HG02938 (cell line): ENCODE results near the gene TRAP1.

Source experiments
- ATAC-seq: cut with Tn5 transposase; IDR thresholded peaks from one replicate; pipeline ENCODE4 v1.9.1; 2021; ENCODE audit warnings: mild to moderate bottlenecking, moderate library complexity; ENCODE audit not compliant: unreplicated experiment

Gene TRAP1

GRCh38 chr16:3737181-3737580, 19.9 kb upstream of the TRAP1 start:
- no peak for ATAC-seq

- no peak for ATAC-seq
Observed at GRCh38 chr16:3736116-3736515, 18.8 kb upstream of the TRAP1 start.

GRCh38 chr16:3735541-3735940, 18.2 kb upstream of the TRAP1 start:
- no peak for ATAC-seq

- no peak for ATAC-seq
Observed at GRCh38 chr16:3734758-3735221, 17.5 kb upstream of the TRAP1 start.

GRCh38 chr16:3734084-3734757, 16.9 kb upstream of the TRAP1 start:
- no peak for ATAC-seq

- no peak for ATAC-seq
Observed at GRCh38 chr16:3732171-3732570, 14.8 kb upstream of the TRAP1 start.

GRCh38 chr16:3731126-3731935, 14.0 kb upstream of the TRAP1 start:
- ATAC-seq: no peak

GRCh38 chr16:3730161-3731125, 13.1 kb upstream of the TRAP1 start:
- ATAC-seq: no peak

- ATAC-seq: no peak
Observed at GRCh38 chr16:3729161-3730112, 12.1 kb upstream of the TRAP1 start.

- ATAC-seq: no peak
Observed at GRCh38 chr16:3728424-3729160, 11.3 kb upstream of the TRAP1 start.

- ATAC-seq: no peak
Observed at GRCh38 chr16:3727806-3728381, 10.6 kb upstream of the TRAP1 start.

- ATAC-seq: no peak
Observed at GRCh38 chr16:3726021-3726687, 8.8 kb upstream of the TRAP1 start.

- no peak for ATAC-seq
Observed at GRCh38 chr16:3725276-3725675, 8.0 kb upstream of the TRAP1 start.

- no peak for ATAC-seq
Observed at GRCh38 chr16:3722508-3722907, 5.2 kb upstream of the TRAP1 start.

- no peak for ATAC-seq
Observed at GRCh38 chr16:3720418-3720817, 3.1 kb upstream of the TRAP1 start.

GRCh38 chr16:3718628-3719027, 1.3 kb upstream of the TRAP1 start:
- no peak for ATAC-seq

- no peak for ATAC-seq
Observed at GRCh38 chr16:3718019-3718391, 681 bp upstream of the TRAP1 start.

- ATAC-seq: peak; percentile 22
Observed at GRCh38 chr16:3716831-3717234, 491 bp downstream of the TRAP1 start.

GRCh38 chr16:3715430-3715829, 1.9 kb downstream of the TRAP1 start:
- ATAC-seq: no peak
